Psoas muscle (tissue), 8 donors: ENCODE data around the gene PPP4R4. TPM values are rescaled to one million over a fixed set of nuclear protein-coding genes. Genes with fewer than 3 reads are reported as not detected.

Experiments used
- ATAC-seq, 4 donors: fragments of 200-7000 bp; cut with Tn5 transposase; one replicate each; pipeline ENCODE4 v1.9.1; 2020; ENCODE audit warnings: moderate library complexity in 3 of 4, mild to moderate bottlenecking in 2 of 4
- DNase-seq, 2 donors: peaks; one replicate each; pipeline ENCODE4 v3.0.0-alpha.2; 2020
- H3K27ac ChIP-seq: fragments of 200-600 bp; one replicate; pipeline ENCODE4 v1.8.0; 2022
- H3K27me3 ChIP-seq, 3 donors: fragments of 200-600 bp in 1 of 3; one replicate each; pipeline versions ENCODE4 v1.6.1 to v1.8.0; 2013 to 2022; ENCODE audit warnings: low read length in 2 of 3, mild to moderate bottlenecking in 2 of 3, moderate library complexity in 1 of 3; ENCODE audit not compliant: insufficient read depth in 3 of 3
- H3K36me3 ChIP-seq, 2 donors: fragments of 200-600 bp in 1 of 2; one replicate each; pipeline versions ENCODE4 v1.6.1 to v1.8.0; 2013 to 2022; ENCODE audit warnings: low read depth in 1 of 2, mild to moderate bottlenecking in 1 of 2, moderate library complexity in 1 of 2; ENCODE audit not compliant: insufficient read depth in 1 of 2
- H3K4me1 ChIP-seq: fragments of 200-600 bp; one replicate; pipeline ENCODE4 v1.8.0; 2022
- H3K4me3 ChIP-seq: fragments of 200-600 bp; one replicate; pipeline ENCODE4 v1.8.0; 2022; ENCODE audit warnings: mild to moderate bottlenecking
- H3K9me3 ChIP-seq: fragments of 200-600 bp; one replicate; pipeline ENCODE4 v1.8.0; 2022
- CTCF ChIP-seq: fragments of 200-600 bp; IDR thresholded peaks from one replicate; pipeline ENCODE4 v1.8.0; 2022; ENCODE audit warnings: antibody characterized with exemption
- WGBS, 3 donors: extraction: QIAGEN DNeasy Blood & Tissue Kit; methylation state at CpG; one replicate each; pipeline versions ENCODE4 v1.1.6 to v1.1.7; 2013; 5-methylcytosine and 5-hydroxymethylcytosine counted together
- intact Hi-C, 2 donors: fragments of 100-400 bp; cut with DNase I; formaldehyde crosslinking; loops; one replicate each; pipeline versions ENCODE4 v1.11.0 to v1.14.2; 2022
- polyA plus RNA-seq, 3 donors: library from polyadenylated mRNA; stranded (reverse); fragments of 200-250 nt; gene quantifications; one replicate each; pipeline ENCODE4 v1.2.3, GENCODE V29; 2013
- total RNA-seq, 4 donors: library from RNA; stranded (reverse); fragmentation: NEBNext Ultra II Directional in 2 of 4; extraction: Animal tissue kit (Norgen Biotek cat#: 25700) in 2 of 4; gene quantifications; one replicate each; pipeline versions ENCODE4 v1.2.1 to v1.2.4, GENCODE V29; 2021 to 2023
- donor health status: healthy with polysubstance abuse.
- donor health status: DM: no; HTN: no; CAD: no; lungs with moderate emphysema.
- donor health status: Bipolar disorder and iron deficiency.
- donor health status: healthy.
- donor health status: DM: yes; HTN: yes; CAD: no.
- donor health status: DM: no; HTN: no; CAD: no.
- donor health status: DM: no; HTN: no; CAD: no.
- donor health status: DM: yes; HTN: yes; CAD: no.

Gene PPP4R4
- total and polyA plus RNA-seq, 7 donors, result 0.01 to 0.73 (median 0.19) TPM; not detected in 1

- H3K36me3 ChIP-seq, result no peaks in the 10 kb centered on the region
- no peak for TF ChIP-seq CTCF
- no peaks in the 10 kb centered on the region for H3K27me3 ChIP-seq
- ATAC-seq (no peak), DNase-seq (no peak)
- no peak overlapping the region for H3K27ac ChIP-seq
- WGBS, 3 donors, result 65 to 67% (median 67%) methylated on average over 2 of the region's 2 CpGs
- H3K4me1 ChIP-seq, result no peaks in the 10 kb centered on the region
- intact Hi-C loops, result no loop called here
- H3K9me3 ChIP-seq, result peaks cover 10% of the 10 kb centered on the region
- H3K4me3 ChIP-seq, result no peak overlapping the region
Measured at GRCh38 chr14:94224040-94224439, 49.9 kb downstream of the PPP4R4 start.

DNA sequence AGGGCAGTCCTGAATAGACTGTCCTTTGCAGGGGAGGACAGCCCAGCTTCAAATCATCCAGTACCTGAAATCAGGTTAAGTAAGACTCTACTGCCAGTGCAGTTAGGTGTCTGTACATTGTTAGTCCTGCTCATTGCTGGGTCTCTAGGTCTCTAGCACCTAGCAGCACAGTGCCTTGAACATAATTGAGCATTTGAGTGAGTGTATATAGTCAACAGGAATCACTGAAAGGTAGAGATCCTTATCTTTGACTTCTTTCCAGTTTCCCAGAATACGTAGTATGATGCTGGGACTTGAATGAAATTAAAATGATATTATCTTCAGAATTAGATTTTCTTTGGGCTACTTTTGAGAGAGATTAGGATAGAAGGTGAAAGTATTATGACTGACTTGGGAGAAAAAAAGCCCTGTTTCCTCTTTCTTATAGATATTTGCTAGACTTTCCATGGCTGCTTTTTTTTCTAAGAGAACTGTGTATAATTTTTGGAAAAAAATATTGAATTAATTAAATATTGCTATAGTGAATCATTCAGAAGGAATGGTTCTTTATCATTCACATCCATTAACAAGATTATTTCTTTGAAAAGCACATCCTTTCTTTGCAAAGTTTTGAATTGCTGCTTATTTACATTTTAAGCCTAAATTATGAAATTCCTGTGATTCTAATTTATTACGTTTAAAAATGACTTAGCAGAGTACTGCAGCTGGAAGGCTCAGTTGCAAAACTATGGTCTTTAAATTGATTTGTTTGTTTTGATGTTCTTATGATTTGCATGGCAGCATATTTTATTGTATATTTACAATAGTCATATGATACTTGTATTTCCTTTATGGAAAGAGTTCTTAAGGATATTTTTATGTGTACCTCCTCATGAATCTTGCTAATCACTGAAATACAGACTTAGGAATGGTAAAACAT, 51.6 kb downstream of the PPP4R4 start:
- ATAC-seq (no peak), DNase-seq (no peak)
- no peak for TF ChIP-seq CTCF
- Histone ChIP-seq H3K4me3 (no peak overlapping the region), H3K27me3 (peaks cover 0 to 3% (median 0%) of the 10 kb centered on the region in 3 donors), H3K4me1 (no peaks in the 10 kb centered on the region), H3K36me3 (no peaks in the 10 kb centered on the region), H3K27ac (no peak overlapping the region), H3K9me3 (peaks cover 10% of the 10 kb centered on the region)
- WGBS, 3 donors, result 64 to 72% (median 66%) methylated on average over 2 of the region's 2 CpGs
- intact Hi-C loops, result no loop called here

GRCh38 chr14:94227029-94227428, 52.9 kb downstream of the PPP4R4 start:
- no peaks in the 10 kb centered on the region for H3K4me1 ChIP-seq
- no peak for TF ChIP-seq CTCF
- no peak overlapping the region for H3K27ac ChIP-seq
- H3K9me3 ChIP-seq, result peaks cover 1% of the 10 kb centered on the region
- WGBS, 3 donors, result 33 to 46% (median 38%) methylated on average over 4 of the region's 4 CpGs
- H3K36me3 ChIP-seq, result no peaks in the 10 kb centered on the region
- peaks cover 0 to 3% (median 0%) of the 10 kb centered on the region in 3 donors for H3K27me3 ChIP-seq
- no peak for DNase-seq
- no peak for ATAC-seq
- H3K4me3 ChIP-seq, result no peak overlapping the region
- intact Hi-C loops, result no loop called here

GRCh38 chr14:94237046-94237445, 62.9 kb downstream of the PPP4R4 start:
- H3K27me3 ChIP-seq, result peaks cover 0 to 4% (median 0%) of the 10 kb centered on the region in 3 donors
- no peaks in the 10 kb centered on the region for H3K4me1 ChIP-seq
- no peak overlapping the region for H3K27ac ChIP-seq
- TF ChIP-seq CTCF, result no peak
- no peaks in the 10 kb centered on the region for H3K9me3 ChIP-seq
- intact Hi-C loops, result no loop called here
- no peak overlapping the region for H3K4me3 ChIP-seq
- H3K36me3 ChIP-seq, result no peaks in the 10 kb centered on the region
- no peak for DNase-seq
- no peak for ATAC-seq
